Upper lobe of right lung (tissue), 1 donor: Measurements from ENCODE around the gene CDC25B. TPM values are rescaled to one million over a fixed set of nuclear protein-coding genes. Genes with fewer than 3 reads are reported as not detected.

Source experiments
- ATAC-seq: fragments of 200-7000 bp; cut with Tn5 transposase; one replicate; pipeline ENCODE4 v1.9.1; 2020; ENCODE audit warnings: mild to moderate bottlenecking, moderate library complexity
- DNase-seq: peaks from one replicate; pipeline ENCODE4 v3.0.0-alpha.2; 2020
- H3K27ac ChIP-seq: fragments of 200-600 bp; one replicate; pipeline ENCODE4 v1.8.0; 2022
- H3K27me3 ChIP-seq: fragments of 200-600 bp; one replicate; pipeline ENCODE4 v1.8.0; 2022; ENCODE audit warnings: mild to moderate bottlenecking
- H3K36me3 ChIP-seq: fragments of 200-600 bp; one replicate; pipeline ENCODE4 v1.8.0; 2022
- H3K4me1 ChIP-seq: fragments of 200-600 bp; one replicate; pipeline ENCODE4 v1.8.0; 2022
- H3K4me3 ChIP-seq: fragments of 200-600 bp; one replicate; pipeline ENCODE4 v1.8.0; 2022; ENCODE audit warnings: mild to moderate bottlenecking
- H3K9me3 ChIP-seq: fragments of 200-600 bp; one replicate; pipeline ENCODE4 v1.8.0; 2022
- intact Hi-C: fragments of 100-400 bp; cut with DNase I; formaldehyde crosslinking; loops from one replicate; pipeline ENCODE4 v1.11.0; 2022
- total RNA-seq: library from RNA; stranded (reverse); fragmentation: NEBNext Ultra II Directional; extraction: Animal tissue kit (Norgen Biotek cat#: 25700); gene quantifications from one replicate; pipeline ENCODE4 v1.2.1, GENCODE V29; 2021
- TF ChIP-seq, protein P1 (sequence below): fragments of 200-600 bp; IDR thresholded peaks from one replicate; pipeline ENCODE4 v1.8.0; 2022; ENCODE audit warnings: antibody characterized with exemption
- donor health status: DM: no; HTN: yes; CAD: no; lungs with severe emphysema.

Gene CDC25B
- total RNA-seq, 1 donor from 2014 or later: 136 TPM

DNA sequence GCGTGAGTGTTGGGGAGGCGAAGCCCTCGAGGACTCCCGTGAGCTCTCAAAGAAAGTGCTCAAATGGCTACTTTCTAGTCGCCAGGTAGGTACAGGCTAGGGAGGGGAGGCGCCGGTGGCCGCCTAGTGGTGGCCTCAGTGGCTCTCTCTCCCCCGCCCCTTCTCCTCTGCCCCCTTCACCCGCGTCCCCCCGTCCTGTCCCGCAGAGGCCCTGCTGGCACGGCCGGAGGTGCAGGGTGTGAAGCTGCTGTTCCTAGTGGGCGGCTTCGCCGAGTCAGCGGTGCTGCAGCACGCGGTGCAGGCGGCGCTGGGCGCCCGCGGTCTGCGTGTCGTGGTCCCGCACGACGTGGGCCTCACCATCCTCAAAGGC lies 44.8 kb upstream of the CDC25B start:
- ATAC-seq: no peak
- Histone ChIP-seq H3K27ac (no peak overlapping the region), H3K4me1 (no peaks in the 10 kb centered on the region), H3K9me3 (no peaks in the 10 kb centered on the region), H3K27me3 (peaks cover 13% of the 10 kb centered on the region), H3K4me3 (peak overlapping the region; percentile 40), H3K36me3 (no peaks in the 10 kb centered on the region)
- intact Hi-C loops: no loop called here
- TF ChIP-seq, protein P1, sequence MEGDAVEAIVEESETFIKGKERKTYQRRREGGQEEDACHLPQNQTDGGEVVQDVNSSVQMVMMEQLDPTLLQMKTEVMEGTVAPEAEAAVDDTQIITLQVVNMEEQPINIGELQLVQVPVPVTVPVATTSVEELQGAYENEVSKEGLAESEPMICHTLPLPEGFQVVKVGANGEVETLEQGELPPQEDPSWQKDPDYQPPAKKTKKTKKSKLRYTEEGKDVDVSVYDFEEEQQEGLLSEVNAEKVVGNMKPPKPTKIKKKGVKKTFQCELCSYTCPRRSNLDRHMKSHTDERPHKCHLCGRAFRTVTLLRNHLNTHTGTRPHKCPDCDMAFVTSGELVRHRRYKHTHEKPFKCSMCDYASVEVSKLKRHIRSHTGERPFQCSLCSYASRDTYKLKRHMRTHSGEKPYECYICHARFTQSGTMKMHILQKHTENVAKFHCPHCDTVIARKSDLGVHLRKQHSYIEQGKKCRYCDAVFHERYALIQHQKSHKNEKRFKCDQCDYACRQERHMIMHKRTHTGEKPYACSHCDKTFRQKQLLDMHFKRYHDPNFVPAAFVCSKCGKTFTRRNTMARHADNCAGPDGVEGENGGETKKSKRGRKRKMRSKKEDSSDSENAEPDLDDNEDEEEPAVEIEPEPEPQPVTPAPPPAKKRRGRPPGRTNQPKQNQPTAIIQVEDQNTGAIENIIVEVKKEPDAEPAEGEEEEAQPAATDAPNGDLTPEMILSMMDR: no peak
- no peak for DNase-seq

DNA sequence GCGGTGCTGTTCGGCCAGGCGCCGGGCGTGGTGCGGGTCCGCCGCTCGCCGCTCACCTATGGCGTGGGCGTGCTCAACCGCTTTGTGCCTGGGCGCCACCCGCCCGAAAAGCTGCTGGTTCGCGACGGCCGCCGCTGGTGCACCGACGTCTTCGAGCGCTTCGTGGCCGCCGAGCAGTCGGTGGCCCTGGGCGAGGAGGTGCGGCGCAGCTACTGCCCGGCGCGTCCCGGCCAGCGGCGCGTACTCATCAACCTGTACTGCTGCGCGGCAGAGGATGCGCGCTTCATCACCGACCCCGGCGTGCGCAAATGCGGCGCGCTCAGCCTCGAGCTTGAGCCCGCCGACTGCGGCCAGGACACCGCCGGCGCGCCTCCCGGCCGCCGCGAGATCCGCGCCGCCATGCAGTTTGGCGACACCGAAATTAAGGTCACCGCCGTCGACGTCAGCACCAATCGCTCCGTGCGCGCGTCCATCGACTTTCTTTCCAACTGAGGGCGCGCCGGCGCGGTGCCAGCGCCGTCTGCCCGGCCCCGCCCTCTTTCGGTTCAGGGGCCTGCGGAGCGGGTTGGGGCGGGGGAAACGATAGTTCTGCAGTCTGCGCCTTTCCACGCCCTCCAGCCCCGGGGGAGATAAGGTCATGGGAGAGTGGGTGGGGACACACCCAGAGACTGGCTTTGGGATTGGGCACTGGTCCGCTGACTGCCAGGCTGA lies 44.3 kb upstream of the CDC25B start:
- peak overlapping the region; percentile 40 for H3K4me3 ChIP-seq
- no peaks in the 10 kb centered on the region for H3K36me3 ChIP-seq
- peak; percentile 71 for ATAC-seq
- intact Hi-C loops: no loop called here
- peaks cover 2% of the 10 kb centered on the region for H3K4me1 ChIP-seq
- TF ChIP-seq, protein P1: no peak
- no peak overlapping the region for H3K27ac ChIP-seq
- H3K9me3 ChIP-seq: no peaks in the 10 kb centered on the region
- DNase-seq: peak; percentile 84
- peaks cover 13% of the 10 kb centered on the region for H3K27me3 ChIP-seq

DNA sequence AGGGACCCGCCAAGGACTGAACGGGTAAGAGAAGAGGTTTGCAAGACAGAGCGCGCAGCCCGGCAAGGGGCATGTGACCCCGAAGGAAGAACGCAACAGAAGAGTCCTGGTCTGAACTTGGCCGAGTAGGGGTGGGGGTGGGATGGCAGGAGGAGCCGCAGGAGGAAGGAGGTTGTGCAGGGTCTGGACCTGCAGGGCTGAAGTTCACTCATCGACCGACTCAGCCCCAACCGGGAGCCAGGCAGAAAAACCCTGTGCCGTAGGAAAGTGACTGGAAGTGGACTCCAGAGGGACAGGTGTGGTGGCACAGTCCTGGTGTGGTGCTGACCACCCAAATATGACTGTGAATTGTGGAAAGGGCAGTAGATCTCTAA lies 43.7 kb upstream of the CDC25B start:
- TF ChIP-seq, protein P1: no peak
- Histone ChIP-seq H3K27me3 (peaks cover 13% of the 10 kb centered on the region), H3K9me3 (no peaks in the 10 kb centered on the region), H3K4me3 (peak overlapping the region; percentile 40), H3K4me1 (peaks cover 7% of the 10 kb centered on the region), H3K27ac (no peak overlapping the region), H3K36me3 (no peaks in the 10 kb centered on the region)
- DNase-seq (no peak), ATAC-seq (no peak)
- intact Hi-C loops: no loop called here

DNA sequence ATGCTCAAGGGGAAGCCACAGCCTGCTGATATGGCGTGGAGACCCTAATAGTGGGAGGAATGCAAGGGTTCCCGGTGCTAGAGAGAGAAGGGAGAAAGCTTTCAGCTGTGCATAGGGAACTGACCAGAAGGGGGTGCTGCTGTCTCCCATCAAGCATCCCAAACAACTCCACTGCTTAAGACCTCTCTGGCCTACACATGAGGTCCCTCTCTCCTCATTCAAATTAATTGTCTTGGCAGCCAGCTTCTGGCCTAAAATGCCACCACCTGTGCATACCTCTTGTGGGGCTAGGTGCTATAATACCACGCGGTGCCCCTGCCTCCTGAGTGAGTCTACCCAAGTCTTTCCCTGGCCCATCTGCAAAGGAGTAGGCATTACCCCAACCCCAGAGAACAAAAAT lies 43.0 kb upstream of the CDC25B start:
- no peaks in the 10 kb centered on the region for H3K9me3 ChIP-seq
- peak; percentile 75 for ATAC-seq
- TF ChIP-seq, protein P1: peak; percentile 79
- intact Hi-C loops: no loop called here
- no peak overlapping the region for H3K4me3 ChIP-seq
- peaks cover 13% of the 10 kb centered on the region for H3K27me3 ChIP-seq
- peaks cover 12% of the 10 kb centered on the region for H3K4me1 ChIP-seq
- no peak for DNase-seq
- peaks cover 1% of the 10 kb centered on the region for H3K36me3 ChIP-seq
- H3K27ac ChIP-seq: no peak overlapping the region

DNA sequence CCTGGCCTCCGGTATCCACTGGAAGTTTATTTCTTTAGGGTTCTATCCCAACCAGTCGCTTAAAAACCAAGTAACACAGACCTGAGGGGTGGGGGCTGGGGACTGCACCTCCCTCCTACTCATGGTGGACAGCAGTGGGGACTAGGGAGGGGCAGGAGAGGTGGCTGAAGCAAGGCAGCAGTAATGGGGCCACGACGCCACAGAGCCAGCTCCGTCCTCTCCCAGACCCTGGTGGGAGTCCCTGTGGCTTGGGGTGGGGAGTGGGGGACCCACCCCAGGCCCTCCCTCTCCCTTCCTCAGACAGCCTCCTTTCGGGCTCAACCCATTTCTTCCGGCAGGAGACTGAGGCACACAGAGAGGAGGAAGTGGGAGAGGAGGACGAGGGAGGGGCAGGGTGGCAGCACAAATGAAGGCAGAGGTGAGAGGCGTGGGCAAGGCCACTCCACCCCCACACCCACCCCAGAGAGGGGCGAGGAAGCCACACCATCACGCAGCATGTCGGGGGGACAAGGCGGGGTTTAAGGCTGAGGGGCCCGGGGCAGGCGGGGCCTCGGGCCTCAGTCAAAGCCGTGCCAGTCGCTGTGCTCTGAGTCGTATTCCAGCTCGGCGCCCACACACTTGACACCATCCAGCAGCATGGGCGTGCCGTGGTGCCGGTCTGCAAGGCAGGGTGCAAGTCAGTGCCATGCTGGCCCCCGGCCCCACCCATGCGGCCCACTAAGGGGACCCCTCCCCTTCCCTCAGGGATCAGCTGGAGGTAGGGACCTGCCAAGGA lies 42.4 kb upstream of the CDC25B start:
- Histone ChIP-seq H3K9me3 (no peaks in the 10 kb centered on the region), H3K36me3 (peaks cover 4% of the 10 kb centered on the region), H3K27me3 (peaks cover 13% of the 10 kb centered on the region), H3K4me3 (no peak overlapping the region), H3K27ac (no peak overlapping the region), H3K4me1 (peaks cover 12% of the 10 kb centered on the region)
- TF ChIP-seq, protein P1: no peak
- ATAC-seq: peak; percentile 4
- intact Hi-C loops: no loop called here
- no peak for DNase-seq
